ENCODE data around the gene KCTD12.

The KCTD12 gene

DNA sequence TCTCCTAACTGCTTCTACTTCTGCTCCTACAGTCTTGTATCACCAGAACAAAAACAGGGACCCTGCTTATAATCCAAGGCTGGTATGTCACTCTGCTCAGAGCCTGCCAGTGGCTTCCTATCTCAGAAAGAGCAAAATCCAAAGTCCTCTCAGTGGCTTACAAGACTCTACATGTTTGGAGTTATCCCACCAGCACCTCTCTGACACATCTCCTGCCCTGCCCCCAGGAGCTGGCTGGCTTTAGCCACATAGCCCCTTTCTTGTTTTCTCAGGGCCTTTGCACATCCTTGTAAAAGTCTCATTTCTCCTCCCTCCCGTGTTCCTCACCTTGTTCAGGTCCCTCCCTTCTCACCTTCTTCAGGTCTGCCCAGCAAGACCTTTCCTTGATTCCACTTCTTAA lies 2.2 kb upstream of the KCTD12 start:
- DNase-seq, result no peak

- peak in 2 of 58 donors; percentile 4 to 16 for DNase-seq
Measured at GRCh38 chr13:76887076-76887563, 915 bp upstream of the KCTD12 start.

- DNase-seq, result peak in 5 of 58 donors; percentile 20 to 66 (median 47)
Measured at GRCh38 chr13:76886005-76886291, 257 bp downstream of the KCTD12 start.

GRCh38 chr13:76885203-76886004 lies 801 bp downstream of the KCTD12 start:
- peak in 48 of 58 donors; percentile 11 to 74 (median 46) for DNase-seq

DNA sequence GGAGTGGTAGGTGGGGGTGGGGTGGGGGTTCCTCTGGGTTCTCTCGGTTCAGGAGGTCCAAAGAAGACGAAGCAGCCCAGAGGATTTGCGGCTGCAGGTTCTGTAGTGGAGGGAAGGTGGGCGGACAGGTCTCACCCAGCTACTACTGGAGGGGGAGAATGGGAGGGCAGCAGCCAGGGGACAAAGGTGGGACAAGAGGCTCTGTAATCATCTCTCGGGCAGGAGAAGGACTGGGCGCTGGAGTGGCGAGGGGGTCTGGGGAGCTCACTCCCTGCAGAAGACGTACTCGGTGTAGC lies 1.4 kb downstream of the KCTD12 start:
- DNase-seq, result no peak

- peak in 6 of 58 donors; percentile 3 to 19 (median 8) for DNase-seq
Measured at GRCh38 chr13:76884186-76884906, 1.9 kb downstream of the KCTD12 start.

DNA sequence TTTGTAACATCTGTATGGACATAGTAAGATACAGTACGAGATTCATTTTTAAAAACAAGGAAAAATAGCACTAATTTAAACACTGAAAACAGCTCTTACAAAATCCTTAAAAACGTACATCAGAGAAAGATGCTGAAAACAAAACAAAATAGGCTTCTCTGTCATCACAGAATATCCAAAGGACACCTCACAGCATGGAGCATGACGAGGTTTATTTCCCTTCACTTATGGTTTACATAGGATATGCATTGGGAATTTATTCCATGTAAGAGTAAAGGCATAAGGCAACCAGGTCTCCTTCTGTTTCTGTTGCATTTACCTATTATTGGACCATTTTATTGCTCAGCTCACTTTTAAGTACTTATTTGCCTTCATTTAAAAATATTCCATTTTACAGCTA lies 3.0 kb downstream of the KCTD12 start:
- DNase-seq, result no peak

DNA sequence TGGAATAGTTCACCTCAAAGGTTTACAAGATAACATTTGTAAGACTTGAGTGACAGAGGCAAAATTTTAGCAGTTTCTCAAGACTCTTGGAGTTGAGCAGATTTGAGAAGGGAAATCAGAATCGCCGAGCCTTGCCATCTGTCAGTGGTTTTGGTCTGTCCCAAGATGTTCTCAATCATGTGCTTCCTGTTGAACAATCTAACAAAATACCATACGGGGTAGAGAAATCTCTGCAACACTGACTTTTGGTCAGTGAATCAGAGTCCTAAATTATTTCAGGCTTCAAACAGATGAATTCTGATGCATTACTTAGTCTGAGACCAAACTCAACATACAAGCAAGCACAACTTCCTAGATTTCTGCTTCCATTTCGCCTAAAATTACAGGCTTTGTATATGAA lies 3.8 kb downstream of the KCTD12 start:
- DNase-seq, result peak in 6 of 58 donors; percentile 6 to 32 (median 12)

GRCh38 chr13:76879883-76880270 lies 6.3 kb downstream of the KCTD12 start:
- peak in 1 of 58 donors; percentile 54 for DNase-seq

DNA sequence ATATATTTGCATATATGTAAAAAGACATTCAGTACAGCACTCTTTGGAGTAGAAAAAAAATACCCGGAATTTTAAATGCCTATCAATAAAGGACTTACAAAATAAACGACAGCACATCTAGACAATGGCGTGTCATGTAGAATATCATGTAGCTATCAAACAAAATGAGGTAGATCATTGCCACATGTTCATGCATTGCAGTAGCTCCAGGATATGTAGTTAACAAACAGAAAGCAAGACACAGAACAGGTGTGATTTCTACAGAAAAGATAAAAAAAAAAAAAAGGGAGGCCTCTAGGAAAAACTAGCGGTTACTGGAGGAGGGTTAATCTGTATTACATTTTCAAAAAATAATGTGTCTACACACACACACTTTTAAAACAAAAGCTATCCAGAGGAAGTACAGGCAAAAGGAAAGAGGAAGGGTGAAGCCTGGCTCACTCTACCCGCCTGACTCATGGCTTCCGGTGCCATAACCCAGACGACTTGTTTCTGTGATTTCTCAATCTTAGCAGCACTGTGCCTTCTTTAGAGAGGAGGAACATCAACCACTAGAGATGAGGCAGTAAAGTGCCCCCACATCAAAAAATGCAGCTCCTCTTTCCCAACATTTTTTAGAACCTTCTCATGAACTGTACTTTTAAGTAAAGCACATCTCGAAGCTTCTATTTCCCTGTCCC lies 6.9 kb downstream of the KCTD12 start:
- DNase-seq, result peak in 17 of 58 donors; percentile 2 to 55 (median 20)

- DNase-seq, result no peak
Measured at GRCh38 chr13:76878043-76878442, 8.2 kb downstream of the KCTD12 start.

DNA sequence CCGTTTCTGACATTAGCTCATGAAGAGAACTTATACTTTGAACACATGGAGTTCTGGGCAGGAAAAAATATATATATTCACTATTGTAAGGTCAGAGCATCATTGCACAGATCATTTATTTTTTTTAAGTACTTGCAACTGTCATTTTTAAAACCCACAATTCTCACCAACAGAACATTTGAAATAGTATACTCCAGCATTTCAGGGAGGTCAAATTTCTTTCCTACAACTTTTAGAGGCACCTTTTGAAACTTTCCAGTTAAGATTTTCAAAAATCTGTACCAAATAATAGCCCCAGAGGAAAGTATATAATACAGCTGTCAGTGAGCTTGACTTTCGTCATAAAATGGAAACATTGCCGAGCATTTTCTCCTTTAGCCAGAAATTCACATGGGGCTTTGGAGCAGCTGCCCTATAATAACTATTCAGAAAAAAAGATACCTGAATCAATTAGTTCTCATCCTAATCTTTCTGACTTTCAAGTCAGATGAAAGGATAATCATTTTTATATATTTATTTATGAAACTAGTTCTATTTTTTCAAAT lies 10.9 kb downstream of the KCTD12 start:
- no peak for DNase-seq

GRCh38 chr13:76874479-76874878 lies 11.7 kb downstream of the KCTD12 start:
- no peak for DNase-seq

DNA sequence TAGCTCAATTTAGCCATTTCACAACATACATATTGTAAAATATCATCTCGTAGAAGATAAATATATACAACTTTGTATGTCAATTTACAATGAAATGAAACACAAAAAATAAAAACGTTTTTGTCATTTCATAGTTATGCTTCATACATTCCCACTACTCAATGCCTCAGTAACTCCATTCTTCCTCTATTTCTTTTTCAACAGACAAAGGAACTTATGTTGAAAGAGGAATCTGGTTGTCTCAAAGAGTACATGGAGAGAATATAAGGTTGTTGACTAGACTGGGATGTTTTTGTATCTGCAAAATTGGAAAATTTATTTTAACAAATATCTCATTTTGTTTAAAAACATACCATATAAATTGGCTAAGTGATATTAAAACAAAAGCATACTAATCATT lies 12.8 kb downstream of the KCTD12 start:
- no peak for DNase-seq

GRCh38 chr13:76872675-76873074 lies 13.5 kb downstream of the KCTD12 start:
- DNase-seq, result no peak

- no peak for DNase-seq
Measured at GRCh38 chr13:76871432-76871831, 14.8 kb downstream of the KCTD12 start.

- no peak for DNase-seq
Measured at GRCh38 chr13:76868371-76868770, 17.8 kb downstream of the KCTD12 start.

DNA sequence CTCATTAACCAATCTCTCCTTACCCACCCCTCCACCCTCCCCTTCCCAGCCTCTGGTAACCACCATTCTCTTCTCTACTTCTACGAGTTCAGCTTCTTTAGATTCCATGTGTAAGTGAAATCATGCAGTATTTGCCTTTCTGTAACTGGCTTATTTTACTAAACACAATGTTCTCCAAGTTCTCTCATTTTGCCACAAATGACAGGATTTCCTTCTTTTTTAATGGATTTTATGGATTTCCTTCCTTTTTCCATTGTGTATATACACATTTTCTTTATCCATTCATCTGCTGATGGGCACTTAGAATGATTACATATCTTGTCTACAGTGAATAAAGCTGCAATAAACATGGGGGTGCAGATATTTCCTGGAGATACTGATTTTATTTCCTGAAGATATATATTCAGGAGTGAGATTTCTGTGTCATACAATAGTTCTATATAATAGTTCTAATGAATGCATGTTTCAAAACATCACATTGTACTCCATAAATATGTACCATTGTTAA lies 20.2 kb downstream of the KCTD12 start:
- no peak for DNase-seq

GRCh38 chr13:76865109-76865508 lies 21.1 kb downstream of the KCTD12 start:
- DNase-seq, result no peak

- no peak for DNase-seq
Measured at GRCh38 chr13:76864259-76864658, 21.9 kb downstream of the KCTD12 start.

DNA sequence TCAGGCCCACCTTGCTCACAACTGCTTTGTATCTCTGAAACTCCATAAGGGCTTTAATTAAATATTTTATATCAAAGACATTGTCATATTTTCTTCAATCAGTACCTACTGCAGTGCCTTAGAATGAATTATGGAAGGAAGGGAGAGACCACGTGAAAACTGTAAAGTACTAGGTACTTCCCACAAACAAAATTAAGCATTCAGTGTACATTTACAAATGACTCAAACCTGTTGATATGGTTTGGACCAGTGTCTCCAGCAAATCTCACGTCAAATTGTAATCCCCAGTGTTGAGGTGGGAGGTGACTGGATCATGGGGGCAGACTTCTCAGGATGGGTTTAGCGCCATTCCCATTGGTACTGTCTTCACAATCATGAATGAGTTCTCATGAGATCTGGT lies 23.2 kb downstream of the KCTD12 start:
- no peak for DNase-seq

DNA sequence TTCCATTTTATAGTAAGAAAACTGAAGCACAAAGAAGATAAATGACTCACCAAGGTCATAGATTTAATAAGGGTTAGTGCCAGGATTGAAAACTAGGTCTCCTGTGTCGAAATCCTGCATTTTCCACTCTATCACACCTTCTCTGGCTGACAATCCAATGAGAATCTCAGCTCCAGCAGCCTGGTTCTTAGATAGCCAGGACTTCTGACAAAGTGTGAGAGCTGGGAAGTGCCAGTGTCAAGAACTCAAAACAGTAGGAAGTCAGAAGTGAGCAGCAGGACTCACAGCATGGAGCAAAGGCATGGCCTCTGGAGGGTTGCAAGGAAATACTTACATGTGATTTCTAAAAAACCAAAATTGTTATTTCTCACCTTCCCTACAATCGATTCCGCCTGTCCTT lies 24.3 kb downstream of the KCTD12 start:
- no peak for DNase-seq

All from anterior cingulate cortex (tissue), 58 donors.